GM18498 (cell line): ENCODE results near the gene RERG.

Experiments
- ATAC-seq: cut with Tn5 transposase; IDR thresholded peaks from one replicate; pipeline ENCODE4 v1.9.1; 2021; ENCODE audit warnings: mild to moderate bottlenecking, moderate library complexity; ENCODE audit not compliant: unreplicated experiment

RERG gene

DNA sequence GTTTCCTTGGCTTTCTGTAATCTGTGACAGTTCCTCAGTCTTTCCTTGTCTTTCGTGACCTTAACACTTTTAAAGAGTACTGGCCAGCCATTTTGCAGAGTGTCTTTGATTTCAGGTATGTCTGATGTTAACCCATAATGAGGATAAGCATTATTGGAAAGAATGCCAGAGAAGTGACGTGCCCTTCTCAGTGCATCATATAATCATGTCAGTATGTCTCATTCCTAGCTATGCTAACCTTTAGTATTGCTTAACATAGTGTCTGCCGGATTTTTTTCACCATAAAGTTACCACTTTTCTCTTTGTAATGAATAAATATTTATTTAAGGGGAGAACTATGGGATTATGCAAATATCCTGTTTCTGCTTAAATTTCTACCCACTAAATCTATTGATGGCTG is 28.5 kb downstream of the RERG start:
- ATAC-seq = no peak

- ATAC-seq = no peak
These were observed 33.1 kb downstream of the RERG start for GRCh38 chr12:15188127-15188526.

GRCh38 chr12:15186597-15186996 is 34.6 kb downstream of the RERG start:
- ATAC-seq = no peak

DNA sequence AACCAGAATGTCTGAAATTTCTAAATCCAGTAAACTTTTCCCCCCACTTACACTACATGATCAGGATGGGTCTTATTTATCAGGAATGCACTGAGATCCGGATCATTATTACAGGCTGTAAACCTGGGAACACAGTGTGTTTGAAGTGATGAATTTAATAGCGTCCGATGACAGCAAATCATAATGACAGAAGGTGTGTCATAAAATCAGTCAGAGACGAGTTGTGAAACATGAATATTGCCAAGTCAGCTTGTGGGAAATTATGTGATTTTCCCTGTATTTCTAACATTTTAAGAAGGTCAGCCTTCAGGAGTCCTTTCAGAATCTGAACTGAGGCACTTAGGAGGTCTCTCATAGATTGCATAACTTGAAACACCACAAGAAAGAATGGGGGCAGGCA is 36.7 kb downstream of the RERG start:
- no peak for ATAC-seq

- ATAC-seq = no peak
These were observed 37.4 kb downstream of the RERG start for GRCh38 chr12:15183821-15184220.

DNA sequence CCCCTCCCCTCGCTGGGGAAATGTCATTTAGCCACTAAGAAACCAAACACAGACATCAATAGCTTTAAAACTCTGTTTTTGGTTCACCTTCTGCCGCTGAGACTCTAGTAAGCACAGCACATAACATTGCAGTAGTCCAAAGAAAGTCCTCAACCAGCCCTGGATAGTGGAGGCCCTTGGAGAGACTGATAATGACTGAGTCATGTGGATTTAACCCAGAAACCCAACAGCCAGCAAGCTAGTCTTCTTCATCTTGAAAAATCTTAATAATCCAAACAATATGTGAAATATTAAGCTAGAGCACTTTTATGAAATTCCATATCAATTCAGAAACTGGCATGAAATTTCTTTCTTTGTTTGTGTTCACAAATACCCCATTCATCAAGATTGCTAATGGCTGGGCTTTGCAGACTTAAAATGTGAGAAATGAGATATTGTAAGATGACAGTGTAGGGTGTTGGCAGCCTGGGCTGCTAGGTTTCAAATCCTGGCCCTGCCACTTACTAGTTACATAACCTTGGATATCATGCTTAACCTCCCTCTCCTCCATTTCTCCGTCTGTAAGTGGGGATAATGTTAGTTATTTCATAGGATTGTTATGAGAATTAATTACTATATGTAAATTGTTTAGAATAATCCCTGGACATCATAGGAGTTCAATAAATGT is 40.1 kb downstream of the RERG start:
- no peak for ATAC-seq

DNA sequence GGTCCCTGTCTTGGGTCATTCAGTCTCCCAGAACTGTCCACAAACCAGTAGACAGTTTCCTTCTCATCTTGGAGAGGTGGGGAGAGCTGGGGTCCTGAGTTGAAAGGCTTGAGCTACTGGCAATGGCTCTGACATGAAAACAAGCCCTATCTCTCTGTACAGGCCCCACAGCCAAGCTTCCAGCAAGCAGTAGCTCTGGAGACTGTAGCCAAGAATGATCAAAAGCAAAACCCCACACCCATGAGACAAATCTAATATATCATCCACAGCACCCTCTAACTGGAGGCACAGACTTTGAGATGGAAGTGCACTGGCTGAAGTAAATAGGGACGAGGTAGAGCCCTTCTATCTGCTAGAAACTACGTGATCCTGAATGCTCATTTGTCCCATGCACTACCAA is 40.9 kb downstream of the RERG start:
- no peak for ATAC-seq

DNA sequence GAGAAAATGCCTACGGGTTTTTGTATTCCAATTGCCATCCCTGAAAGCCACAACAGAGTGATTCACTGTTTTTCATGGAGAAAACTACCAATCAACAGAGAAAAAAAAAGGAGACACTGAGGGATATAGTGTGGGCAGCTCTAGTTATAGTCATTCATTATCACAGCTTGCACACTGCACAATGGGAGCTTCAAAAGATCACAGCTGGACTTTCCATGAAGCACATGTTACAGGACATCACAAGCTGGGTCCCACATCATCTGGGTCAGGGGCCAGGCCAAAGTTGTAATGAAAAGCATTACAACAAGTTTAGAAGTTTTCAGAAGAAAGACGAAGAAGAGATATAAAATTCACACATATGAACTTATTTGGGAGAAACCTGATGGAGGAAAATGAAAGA is 41.5 kb downstream of the RERG start:
- no peak for ATAC-seq

DNA sequence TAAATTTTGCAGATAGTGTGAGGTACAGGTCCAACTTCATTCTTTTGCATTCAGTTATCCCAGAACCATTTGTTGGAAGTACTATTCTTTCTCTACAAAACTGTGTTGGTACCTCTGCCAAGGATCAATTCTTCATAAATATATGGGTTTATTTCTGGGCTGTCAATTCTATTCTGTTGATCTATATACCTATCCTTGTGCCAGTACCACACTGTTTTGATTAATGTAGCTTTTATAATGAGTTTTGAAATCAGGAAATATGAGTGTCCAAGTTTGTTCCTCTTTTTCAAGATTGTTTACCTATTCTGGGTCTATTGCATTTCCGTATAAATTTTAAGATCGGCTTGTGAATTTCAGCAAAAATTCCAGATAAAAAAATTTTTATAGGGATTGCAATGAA is 48.1 kb downstream of the RERG start:
- ATAC-seq = no peak

- no peak for ATAC-seq
These were observed 49.0 kb downstream of the RERG start for GRCh38 chr12:15172060-15172822.

DNA sequence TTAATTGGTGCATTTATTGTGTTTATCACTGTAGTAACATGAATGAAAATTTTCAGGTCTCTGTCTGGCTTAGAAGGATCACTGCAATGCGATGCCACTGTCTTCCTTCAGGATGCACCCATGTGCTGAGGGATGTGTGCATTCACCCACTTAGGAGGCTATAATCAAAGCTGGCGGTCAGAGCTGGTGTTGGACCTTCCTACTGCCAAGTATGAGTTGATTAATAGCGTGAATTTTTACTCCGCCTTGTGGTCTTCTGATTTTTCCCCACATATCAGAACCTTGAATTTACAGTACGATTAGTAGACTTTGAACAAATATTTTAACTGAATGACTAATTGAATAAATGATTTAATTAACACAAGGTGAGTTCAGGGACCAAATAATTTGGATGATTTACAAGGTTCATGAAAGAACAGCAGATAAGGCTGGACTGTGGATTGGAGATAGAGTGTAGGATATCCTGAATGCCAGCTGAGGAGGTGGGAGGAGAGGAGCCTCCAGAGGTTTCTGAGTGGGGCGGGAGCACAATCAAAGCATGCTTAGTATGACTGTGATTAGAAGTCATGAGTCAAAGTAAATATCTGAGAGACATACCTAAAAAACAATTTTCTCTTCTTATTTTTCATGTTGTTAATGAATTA is 50.1 kb downstream of the RERG start:
- no peak for ATAC-seq

GRCh38 chr12:15168026-15168678 is 53.1 kb downstream of the RERG start:
- ATAC-seq = no peak

DNA sequence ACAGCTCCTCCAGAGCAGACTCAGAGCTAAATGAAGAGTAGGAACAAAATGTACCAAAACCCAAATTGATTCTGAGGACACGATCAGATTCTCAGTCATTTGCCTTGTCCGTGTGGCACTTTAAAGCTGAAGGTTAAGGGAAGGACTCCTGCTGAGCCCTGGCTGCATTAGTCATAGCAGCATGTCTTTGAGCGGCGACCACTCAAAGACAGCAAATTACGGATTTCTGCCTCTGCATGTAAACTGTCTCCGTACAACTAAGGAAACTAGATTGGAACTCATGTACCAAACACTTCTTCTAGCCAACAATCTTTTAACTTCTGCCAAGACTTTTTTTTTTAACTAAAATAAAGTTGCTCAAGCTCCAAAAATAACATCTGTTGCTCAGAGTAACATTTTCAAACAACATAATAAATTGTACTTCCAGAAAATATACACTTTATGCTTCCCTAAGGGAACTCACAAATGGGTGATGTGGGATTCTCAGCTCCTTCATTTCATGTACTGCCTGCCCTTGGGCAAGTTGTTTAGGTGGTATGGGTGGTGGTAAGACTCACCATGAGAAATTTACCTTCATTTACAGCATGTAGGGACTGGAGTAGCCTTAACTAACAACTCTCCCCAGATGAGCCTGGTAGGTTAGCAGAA is 56.1 kb downstream of the RERG start:
- no peak for ATAC-seq

DNA sequence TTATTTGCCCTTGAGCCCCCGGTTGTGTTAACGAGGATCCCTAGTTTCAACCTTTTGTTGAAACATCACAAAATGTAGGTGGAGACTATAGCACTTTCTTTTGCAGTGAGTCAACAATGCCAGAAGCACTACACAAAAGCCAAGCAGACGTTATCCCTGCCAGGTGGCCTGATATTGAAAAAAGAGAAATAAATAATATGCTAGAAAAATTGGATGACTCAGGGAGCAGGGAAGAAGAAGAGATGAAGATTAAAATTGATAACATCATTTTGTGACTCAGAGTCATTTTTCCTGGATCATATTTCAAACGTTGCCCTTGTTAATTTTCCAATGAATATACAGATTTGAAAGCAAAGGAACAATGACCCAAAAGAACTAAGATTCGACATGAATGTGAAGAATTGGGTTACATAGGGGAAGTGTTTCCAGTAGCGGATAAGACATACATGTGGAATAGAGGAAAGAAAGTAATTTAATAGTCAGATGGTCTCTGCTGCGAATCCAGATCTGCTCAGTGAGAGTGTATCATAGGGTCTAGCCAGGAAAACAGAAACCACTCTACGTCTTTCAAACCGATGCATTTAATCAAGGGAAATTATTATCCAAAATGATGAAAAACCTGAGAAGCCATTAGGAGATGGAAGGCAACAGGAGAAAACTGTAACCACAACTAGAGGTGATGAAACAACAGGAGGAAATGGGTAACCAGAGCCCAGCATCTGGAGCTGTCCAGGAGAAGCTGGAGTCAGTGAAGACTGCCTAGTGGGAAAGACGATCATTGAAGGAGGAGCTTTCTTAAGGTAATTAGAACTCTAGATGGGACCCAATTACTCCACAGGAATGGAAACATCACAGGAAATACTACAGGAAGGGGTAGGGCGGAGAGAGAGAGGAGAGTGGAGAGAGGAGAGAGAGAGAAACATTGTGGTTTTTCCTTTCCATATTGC is 57.9 kb downstream of the RERG start:
- ATAC-seq = no peak

- no peak for ATAC-seq
These were observed 63.1 kb downstream of the RERG start for GRCh38 chr12:15158083-15158482.

DNA sequence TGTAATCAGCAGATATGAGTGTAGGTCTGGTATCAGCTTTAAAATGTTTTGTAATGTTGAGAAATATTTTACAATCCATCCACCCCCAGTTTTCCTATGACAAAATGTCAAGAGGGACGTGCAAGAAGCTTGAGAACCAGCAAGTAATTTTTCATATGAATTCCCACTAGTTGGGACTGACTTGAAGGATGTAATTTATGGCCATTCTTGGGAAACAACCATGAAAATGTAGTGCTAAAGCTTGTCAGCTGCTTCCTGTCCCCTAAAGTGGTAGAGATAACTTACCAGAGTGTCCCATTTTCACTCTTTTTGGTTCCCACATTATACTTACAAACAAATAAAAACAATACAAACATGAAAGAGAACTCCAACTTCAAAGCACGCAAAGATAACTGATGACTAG is 63.9 kb downstream of the RERG start:
- ATAC-seq = no peak

DNA sequence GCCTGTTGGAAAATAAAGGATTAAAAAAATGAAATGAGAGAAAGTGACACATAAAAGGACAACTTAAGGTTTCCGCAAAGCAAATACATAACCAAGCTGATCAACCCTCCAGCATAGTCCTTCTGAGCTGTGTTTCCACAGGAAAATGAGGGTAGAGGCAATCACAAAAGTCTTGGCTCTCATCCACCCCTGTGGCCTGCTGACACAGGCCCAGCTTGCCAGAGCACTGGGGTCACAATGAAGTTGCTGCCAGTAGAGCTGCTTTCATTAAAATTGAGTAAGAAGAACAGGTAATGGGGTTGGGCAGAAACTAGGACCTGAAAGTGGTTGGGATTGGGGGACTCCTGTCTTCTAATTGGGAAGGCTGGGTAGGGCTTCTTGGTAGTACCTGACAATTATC is 65.9 kb downstream of the RERG start:
- ATAC-seq = no peak

- no peak for ATAC-seq
These were observed 67.1 kb downstream of the RERG start for GRCh38 chr12:15154103-15154502.

DNA sequence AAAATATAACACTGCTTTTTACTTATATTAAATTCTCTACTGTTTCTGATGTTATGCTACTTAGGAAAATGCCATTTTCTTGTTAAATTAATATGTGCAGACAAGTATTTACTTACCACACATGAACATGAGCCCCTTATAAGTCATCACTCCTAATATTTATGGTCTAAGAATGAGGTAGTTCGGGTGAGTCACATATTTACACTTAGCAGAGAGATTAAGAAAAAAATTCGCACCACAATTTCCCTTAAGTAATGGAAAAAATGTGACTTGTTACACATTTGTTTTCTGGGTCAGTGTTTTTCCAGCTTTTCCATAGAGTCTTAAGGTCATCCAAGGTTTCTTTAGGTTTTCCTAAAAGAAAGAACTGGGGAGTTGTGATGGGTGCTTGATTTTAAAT is 68.3 kb downstream of the RERG start:
- ATAC-seq = no peak

- no peak for ATAC-seq
These were observed 68.8 kb downstream of the RERG start for GRCh38 chr12:15152456-15152855.
